HCT116 (cell line): ENCODE measurements around the gene DKK1. TPM values are rescaled to one million over a fixed set of nuclear protein-coding genes. Genes with fewer than 3 reads are reported as not detected.
A peak's percentile ranks its signal among the peaks of the same experiment; 100 is the strongest.

Experiments
- ATAC-seq: fragments of 200-7000 bp; cut with Tn5 transposase; 2 replicates; pipeline ENCODE4 v1.9.1; 2020; ENCODE audit warnings: mild to moderate bottlenecking, moderate library complexity
- BruUV-seq: library from RNA; stranded (reverse); fragments of 400-500 nt; replicated peaks from 2 replicates; lab custom pipeline; 2021; lab: Mats Ljungman, UMichigan
- CTCF ChIA-PET: fragments of 300-600 bp; sonication (Branson Sonifier 250); formaldehyde crosslinking; loops from one replicate; lab custom pipeline; 2021; ENCODE audit warnings: antibody characterized with exemption; lab: Charles Lee
- POLR2A ChIA-PET: fragments of 300-600, 350-600 bp; sonication (Branson Sonifier 250); formaldehyde crosslinking; loops from one replicate; lab custom pipeline; 2021; ENCODE audit warnings: antibody characterized with exemption; lab: Charles Lee
- RAD21 ChIA-PET, 2 experiments: fragments of 300-600 bp; sonication (Branson Sonifier 250); formaldehyde crosslinking; loops; one replicate each; lab custom pipeline; 2023; ENCODE audit warnings: low total read pairs in 2 of 2; ENCODE audit not compliant: uncharacterized antibody in 2 of 2, unreplicated experiment in 2 of 2, low non-redundant PET in 1 of 2; lab: Charles Lee
- DNase-seq: peaks from one replicate; pipeline ENCODE4 v3.0.0-alpha.2; 2010; ENCODE audit warnings: low read depth, low spot score
- H2AFZ ChIP-seq: fragments of 200-600 bp; shearing (Covaris generic), sonication (generic); 2 replicates; pipeline ENCODE4 v1.6.1; 2017; ENCODE audit warnings: low read depth, mixed run types, mixed read lengths, antibody characterized with exemption, low read length; ENCODE audit not compliant: poor library complexity, severe bottlenecking
- H3K27ac ChIP-seq: 2 replicates; pipeline ENCODE4 v1.5.1; 2012; ENCODE audit warnings: low read depth, low read length
- H3K27me3 ChIP-seq: fragments of 200-600 bp; sonication (generic); 2 replicates; pipeline ENCODE4 v1.6.1; 2016; ENCODE audit warnings: mixed run types, low read length, mixed read lengths; ENCODE audit not compliant: insufficient read depth
- H3K36me3 ChIP-seq, 2 experiments: fragments of 200-500 bp in 1 of 2; fragments of 200-600 bp in 1 of 2; sonication (Bioruptor generic) in 1 of 2; sonication (generic) in 1 of 2; 2 replicates each; pipeline versions ENCODE4 v1.5.1 to v1.6.1; 2014 to 2016; ENCODE audit warnings: low read length in 2 of 2, inconsistent platforms in 1 of 2, mixed read lengths in 1 of 2, mixed run types in 1 of 2; ENCODE audit not compliant: insufficient read depth in 2 of 2, control insufficient read depth in 1 of 2
- H3K4me1 ChIP-seq, 2 experiments: fragments of 200-600 bp in 1 of 2; sonication (generic) in 1 of 2; 2 replicates each; pipeline versions ENCODE4 v1.5.1 to v1.6.1; 2012 to 2017; ENCODE audit warnings: low read length in 2 of 2, inconsistent platforms in 1 of 2, mild to moderate bottlenecking in 1 of 2, mixed read lengths in 1 of 2, mixed run types in 1 of 2, moderate library complexity in 1 of 2; ENCODE audit not compliant: insufficient read depth in 2 of 2, control insufficient read depth in 1 of 2
- H3K4me2 ChIP-seq: fragments of 200-600 bp; sonication (generic); 2 replicates; pipeline ENCODE4 v1.6.1; 2017; ENCODE audit warnings: mixed run types, low read length, mixed read lengths
- H3K4me3 ChIP-seq, 2 experiments: fragments of 200-600 bp in 1 of 2; sonication (generic) in 1 of 2; replicated peaks in 1 of 2; 2 replicates each; pipeline ENCODE4 v1.5.1; 2011 to 2016; ENCODE audit warnings: low read length in 2 of 2, control low read depth in 1 of 2, low read depth in 1 of 2, mild to moderate bottlenecking in 1 of 2, mixed read lengths in 1 of 2, mixed run types in 1 of 2
- H3K79me2 ChIP-seq: fragments of 200-600 bp; sonication (generic); 2 replicates; pipeline ENCODE4 v1.6.1; 2017; ENCODE audit warnings: mild to moderate bottlenecking, mixed run types, low read length, moderate library complexity, mixed read lengths; ENCODE audit not compliant: insufficient read depth
- H3K9ac ChIP-seq: fragments of 200-600 bp; sonication (generic); 2 replicates; pipeline ENCODE4 v1.6.1; 2016; ENCODE audit warnings: low read length, mixed read lengths
- H3K9me2 ChIP-seq: fragments of 200-600 bp; sonication (generic), shearing (Covaris generic); 2 replicates; pipeline ENCODE4 v1.6.1; 2017; ENCODE audit warnings: mixed run types, mild to moderate bottlenecking, moderate library complexity; ENCODE audit not compliant: insufficient read depth
- H3K9me3 ChIP-seq, 2 experiments: fragments of 200-500 bp in 1 of 2; fragments of 200-600 bp in 1 of 2; sonication (Bioruptor generic) in 1 of 2; sonication (generic) in 1 of 2; 2 replicates each; pipeline ENCODE4 v1.6.1; 2014 to 2017; ENCODE audit warnings: low read length in 2 of 2, mixed read lengths in 2 of 2, inconsistent platforms in 1 of 2, low read depth in 1 of 2, mild to moderate bottlenecking in 1 of 2, mixed run types in 1 of 2, moderate library complexity in 1 of 2; ENCODE audit not compliant: control insufficient read depth in 1 of 2, insufficient read depth in 1 of 2
- H4K20me1 ChIP-seq: fragments of 200-600 bp; sonication (generic), shearing (Covaris generic); 2 replicates; pipeline ENCODE4 v1.6.1; 2017; ENCODE audit warnings: mixed run types, mild to moderate bottlenecking, moderate library complexity; ENCODE audit not compliant: insufficient read depth
- ELF1 ChIP-seq: IDR thresholded peaks from 2 replicates; pipeline ENCODE4 v1.6.1; 2012; ENCODE audit warnings: low read depth, borderline replicate concordance
- EZH2 ChIP-seq: fragments of 200-600 bp; sonication (generic); IDR thresholded peaks from 2 replicates; pipeline ENCODE4 v1.6.1; 2017; ENCODE audit warnings: antibody characterized with exemption, mixed run types
- JUND ChIP-seq: IDR thresholded peaks from 2 replicates; pipeline ENCODE4 v1.6.1; 2012
- POLR2A ChIP-seq: IDR thresholded peaks from 2 replicates; pipeline ENCODE4 v1.7.0; 2011; ENCODE audit warnings: borderline replicate concordance; ENCODE audit not compliant: insufficient read depth, insufficient read length; ENCODE audit errors: extremely low read depth
- REST ChIP-seq: IDR thresholded peaks from 2 replicates; pipeline ENCODE4 v1.6.1; 2012; ENCODE audit warnings: low read depth
- SP1 ChIP-seq: IDR thresholded peaks from 2 replicates; pipeline ENCODE4 v1.6.1; 2012; ENCODE audit warnings: low read depth
- TCF7L2 ChIP-seq: IDR thresholded peaks from 2 replicates; pipeline ENCODE4 v1.7.0; 2011; ENCODE audit warnings: borderline replicate concordance, inconsistent platforms; ENCODE audit not compliant: insufficient read depth, insufficient read length; ENCODE audit errors: extremely low read depth
- intact Hi-C: fragments of 100-400 bp; cut with micrococcal nuclease; formaldehyde crosslinking; loops from 2 replicates; pipeline ENCODE4 v1.10.0; 2022
- total RNA-seq: library from RNA; stranded (reverse); gene quantifications from one replicate; pipeline ENCODE4 v1.2.1, GENCODE V29; 2021; ENCODE audit not compliant: unreplicated experiment
- TF ChIP-seq, protein P1 (sequence below): IDR thresholded peaks from 2 replicates; pipeline ENCODE4 v1.6.1; 2011; ENCODE audit warnings: mild to moderate bottlenecking, low read length, moderate library complexity; ENCODE audit not compliant: insufficient replicate concordance; ENCODE audit errors: extremely low read depth

DKK1 gene
- total RNA-seq, 1 experiment from 2014 or later, result 315 TPM

DNA sequence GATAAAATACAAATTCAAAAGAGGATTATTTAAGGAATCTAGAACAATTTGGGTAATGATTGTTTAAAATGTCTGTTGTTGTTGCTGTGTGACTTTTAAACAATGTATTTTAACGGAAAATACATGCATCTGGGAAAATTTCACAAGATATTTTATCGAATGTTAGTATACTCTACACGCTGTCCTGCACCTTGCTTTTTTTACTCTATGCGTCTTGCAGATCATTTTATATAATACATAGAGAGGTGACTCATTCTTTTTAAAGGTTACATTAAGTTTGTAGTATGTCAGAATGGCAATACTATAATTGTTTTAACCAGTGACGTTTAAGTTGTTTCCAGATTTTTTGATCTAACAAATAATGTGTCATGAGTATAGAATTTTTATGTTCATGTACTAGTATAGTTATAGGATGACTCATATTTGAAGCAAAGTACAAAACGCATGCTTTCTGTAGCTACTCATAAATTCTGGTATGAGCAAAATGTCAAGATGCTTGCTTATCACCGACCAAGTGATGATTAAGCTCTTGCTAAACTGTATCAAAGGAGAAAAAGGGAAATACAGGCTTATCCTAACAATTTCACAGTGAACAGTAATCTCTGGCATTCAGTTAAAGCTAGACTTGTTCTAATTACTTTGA is 4.9 kb downstream of the DKK1 start (continued):
- no peak for TF ChIP-seq REST
- TF ChIP-seq SP1, result peak; percentile 98
- peak; percentile 99 for TF ChIP-seq JUND
- TF ChIP-seq ELF1, result no peak
- TF ChIP-seq, protein P1, sequence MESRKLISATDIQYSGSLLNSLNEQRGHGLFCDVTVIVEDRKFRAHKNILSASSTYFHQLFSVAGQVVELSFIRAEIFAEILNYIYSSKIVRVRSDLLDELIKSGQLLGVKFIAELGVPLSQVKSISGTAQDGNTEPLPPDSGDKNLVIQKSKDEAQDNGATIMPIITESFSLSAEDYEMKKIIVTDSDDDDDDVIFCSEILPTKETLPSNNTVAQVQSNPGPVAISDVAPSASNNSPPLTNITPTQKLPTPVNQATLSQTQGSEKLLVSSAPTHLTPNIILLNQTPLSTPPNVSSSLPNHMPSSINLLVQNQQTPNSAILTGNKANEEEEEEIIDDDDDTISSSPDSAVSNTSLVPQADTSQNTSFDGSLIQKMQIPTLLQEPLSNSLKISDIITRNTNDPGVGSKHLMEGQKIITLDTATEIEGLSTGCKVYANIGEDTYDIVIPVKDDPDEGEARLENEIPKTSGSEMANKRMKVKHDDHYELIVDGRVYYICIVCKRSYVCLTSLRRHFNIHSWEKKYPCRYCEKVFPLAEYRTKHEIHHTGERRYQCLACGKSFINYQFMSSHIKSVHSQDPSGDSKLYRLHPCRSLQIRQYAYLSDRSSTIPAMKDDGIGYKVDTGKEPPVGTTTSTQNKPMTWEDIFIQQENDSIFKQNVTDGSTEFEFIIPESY, result no peak
- TF ChIP-seq TCF7L2, result peak; percentile 94

GRCh38 chr10:52319926-52320325 is 5.8 kb downstream of the DKK1 start:
- H2AFZ ChIP-seq, result no peak overlapping the region
- H3K27me3 ChIP-seq, result no peaks in the 10 kb centered on the region
- peak overlapping the region; percentile 99 for H3K4me2 ChIP-seq
- ChIA-PET RAD21 (interaction anchor here in 1 of 2 experiments (0.7 kb wide), 1 partner anchor 123 kb away, joined by 3 read pairs; no protein-coding TSS in a partner anchor), CTCF (interaction anchor here (1.1 kb wide), 1 partner anchor 12 kb away, joined by 3 read pairs; no protein-coding TSS in a partner anchor), POLR2A (interaction anchor here (1.7 to 2.5 kb wide), 3 partner anchors 9 to 123 kb away, joined by 6 to 7 read pairs (median 7); no protein-coding TSS in a partner anchor)
- TF ChIP-seq TCF7L2 (no peak), EZH2 (no peak), POLR2A (no peak), SP1 (no peak), ELF1 (no peak)
- H4K20me1 ChIP-seq, result no peaks in the 10 kb centered on the region; the same call in 1 of the 2 replicates
- H3K9ac ChIP-seq, result peak overlapping the region; percentile 34
- H3K27ac ChIP-seq, result peak overlapping the region; percentile 96
- peaks cover 49 to 67% of the 10 kb centered on the region in 2 experiments for H3K4me1 ChIP-seq
- ATAC-seq, result no peak
- BruUV-seq, result no TSS peak
- peaks cover 23% of the 10 kb centered on the region for H3K79me2 ChIP-seq
- H3K4me3 ChIP-seq, result no peak overlapping the region; a peak in 1 of 4 replicates
- no peak for DNase-seq
- intact Hi-C loops, result no loop called here
- no peaks in the 10 kb centered on the region for H3K9me3 ChIP-seq
- H3K9me2 ChIP-seq, result no peaks in the 10 kb centered on the region
- peaks cover 0 to 21% of the 10 kb centered on the region in 2 experiments; a peak in 2 of 4 replicates for H3K36me3 ChIP-seq
